ENCODE results near the gene PFKFB2.

The PFKFB2 gene

GRCh38 chr1:207027206-207027777, 25.8 kb upstream of the PFKFB2 start:
- ChIA-PET POLR2A (no interaction called here), CTCF (interaction anchor here (0.5 kb wide), 1 partner anchor 1809 kb away, joined by 3 read pairs; no protein-coding TSS in a partner anchor)
- H3K9me3 ChIP-seq (ENCODE audit: control insufficient read depth, insufficient read depth, low read depth, low read length): no peaks in the 10 kb centered on the region
- H3K4me3 ChIP-seq (ENCODE audit: low read depth, low read length): no peak overlapping the region
- no peak overlapping the region for H3K27ac ChIP-seq (ENCODE audit: extremely low read depth, low read depth, low read length)
- H3K4me1 ChIP-seq (ENCODE audit: control insufficient read depth, insufficient read depth, low read length): no peaks in the 10 kb centered on the region
- TF ChIP-seq ZNF660 (tag by site-specific recombination; IDR thresholded peaks at IDR 0.05) (no peak), ZNF768 (tag by site-specific recombination; IDR thresholded peaks at IDR 0.05) (no peak), ZSCAN4 (tag by site-specific recombination; IDR thresholded peaks at IDR 0.05) (no peak), PRDM1 (tag by site-specific recombination; IDR thresholded peaks at IDR 0.05) (no peak), ZNF658 (tag by site-specific recombination; IDR thresholded peaks at IDR 0.05) (no peak), KLF10 (tag by site-specific recombination; IDR thresholded peaks at IDR 0.05) (no peak), ZBTB26 (tag by site-specific recombination; optimal IDR thresholded peaks at IDR 0.05) (no peak), PRDM6 (tag by site-specific recombination; IDR thresholded peaks at IDR 0.05) (no peak), ZNF280D (tag by site-specific recombination; IDR thresholded peaks at IDR 0.05) (no peak), ZNF362 (tag by site-specific recombination; IDR thresholded peaks at IDR 0.05) (no peak), ZNF843 (tag by site-specific recombination; IDR thresholded peaks at IDR 0.05) (no peak), ZNF223 (tag by site-specific recombination; IDR thresholded peaks at IDR 0.05) (no peak), GLI4 (tag by site-specific recombination; IDR thresholded peaks at IDR 0.05) (no peak), SETDB1 (IDR thresholded peaks at IDR 0.05; ENCODE audit: insufficient read length, low read length) (no peak), KLF17 (tag by site-specific recombination; IDR thresholded peaks at IDR 0.05) (no peak), MYNN (tag by site-specific recombination; IDR thresholded peaks at IDR 0.05; ENCODE audit: borderline replicate concordance) (no peak), ZNF114 (tag by site-specific recombination; IDR thresholded peaks at IDR 0.05) (no peak), ZNF518A (tag by site-specific recombination; conservative IDR thresholded peaks at IDR 0.05; ENCODE audit: low read depth) (no peak)
- H3K36me3 ChIP-seq (ENCODE audit: control insufficient read depth in 2 of 2, insufficient read depth in 1 of 2, low read length in 2 of 2): no peaks in the 10 kb centered on the region

All from HEK293 (cell line).